GM19240 (cell line): ENCODE measurements around the gene PDX1.
"Not testable (repeated sequence)": the region's sequence is repeated elsewhere in the genome, so short reads cannot be mapped to it uniquely, and the experiment has no call there.

Experiments
- DNase-seq: peaks from one replicate; pipeline ENCODE4 v3.0.0; 2011; ENCODE audit warnings: low spot score; ENCODE audit not compliant: insufficient read length

Gene PDX1

GRCh38 chr13:27956576-27957300 lies 36.9 kb downstream of the PDX1 start:
- DNase-seq = no peak

GRCh38 chr13:27959976-27960361 lies 40.2 kb downstream of the PDX1 start:
- no peak for DNase-seq

GRCh38 chr13:27960362-27961226 lies 40.8 kb downstream of the PDX1 start:
- no peak for DNase-seq

GRCh38 chr13:27961227-27962085 lies 41.7 kb downstream of the PDX1 start:
- no peak for DNase-seq

- DNase-seq = no peak
These were observed 42.5 kb downstream of the PDX1 start for GRCh38 chr13:27962128-27962841.

- DNase-seq = no peak
These were observed 43.2 kb downstream of the PDX1 start for GRCh38 chr13:27962982-27963381.

GRCh38 chr13:27963491-27963890 lies 43.7 kb downstream of the PDX1 start:
- no peak for DNase-seq

GRCh38 chr13:27964206-27964605 lies 44.4 kb downstream of the PDX1 start:
- DNase-seq = not testable (repeated sequence)

GRCh38 chr13:27964741-27965323 lies 45.0 kb downstream of the PDX1 start:
- no peak for DNase-seq

GRCh38 chr13:27965343-27965739 lies 45.5 kb downstream of the PDX1 start:
- no peak for DNase-seq

GRCh38 chr13:27965740-27966640 lies 46.2 kb downstream of the PDX1 start:
- no peak for DNase-seq

GRCh38 chr13:27966641-27967202 lies 46.9 kb downstream of the PDX1 start:
- DNase-seq = no peak

- no peak for DNase-seq
These were observed 47.5 kb downstream of the PDX1 start for GRCh38 chr13:27967203-27967735.

GRCh38 chr13:27967736-27968315 lies 48.0 kb downstream of the PDX1 start:
- DNase-seq = no peak

- DNase-seq = no peak
These were observed 48.7 kb downstream of the PDX1 start for GRCh38 chr13:27968316-27969081.

- DNase-seq = no peak
These were observed 49.5 kb downstream of the PDX1 start, which contains the start of gene CDX2 for GRCh38 chr13:27969082-27969865. CDX2 (minus strand) TSS chr13:27969315; CDS start chr13:27969006, 309 bp downstream.

- DNase-seq = no peak
These were observed 50.0 kb downstream of the PDX1 start for GRCh38 chr13:27969866-27970229.
